K562 (cell line): ENCODE data around the gene DEGS2. TPM values are rescaled to one million over a fixed set of nuclear protein-coding genes. Genes with fewer than 3 reads are reported as not detected.

Experiments
- ATAC-seq: fragments of 200-7000 bp; cut with Tn5 transposase; 3 replicates; pipeline ENCODE4 v1.9.1; 2020; ENCODE audit warnings: moderate library complexity
- BruUV-seq: library from RNA; stranded (reverse); fragments of 400-500 nt; replicated peaks from 2 replicates; lab custom pipeline; 2021; lab: Mats Ljungman, UMichigan
- CTCF ChIA-PET: fragments of 300-600 bp; formaldehyde crosslinking; extraction: SDS; loops from one replicate; lab custom pipeline; 2021; ENCODE audit warnings: low intra/inter-chr PET ratio; lab: Yijun Ruan, JAX
- POLR2A ChIA-PET: fragments of 300-600, 350-650 bp; sonication (Branson Sonifier 250); formaldehyde crosslinking; extraction: SDS; loops from one replicate; lab custom pipeline; 2021; ENCODE audit warnings: antibody characterized with exemption, inconsistent platforms; lab: Yijun Ruan, JAX
- DNase-seq, 4 experiments: peaks; one replicate each; pipeline versions ENCODE4 v3.0.0 to v3.0.0-alpha.2; 2011 to 2018; ENCODE audit warnings: low spot score in 3 of 4, mixed read lengths in 3 of 4; ENCODE audit errors: extremely low read depth in 1 of 4
- FAIRE-seq: peaks from 2 replicates; lab custom pipeline; 2011; peaks lifted over from hg19 to GRCh38; lab: Jason Lieb, UNC
- H2AFZ ChIP-seq: 2 replicates; pipeline ENCODE4 v1.6.0; 2011; ENCODE audit warnings: low read depth, low read length, control low read depth, inconsistent platforms
- H3K27ac ChIP-seq: fragments of 200-600 bp; 3 replicates; pipeline ENCODE4 v1.8.0; 2011; ENCODE audit warnings: low read depth, mild to moderate bottlenecking, control low read depth, inconsistent platforms, low read length, moderate library complexity, mixed read lengths; ENCODE audit errors: extremely low read depth
- H3K27me3 ChIP-seq, 2 experiments: fragments of 300-600 bp in 1 of 2; 2 replicates in 1 of 2; 3 replicates in 1 of 2; pipeline versions ENCODE4 v1.6.0 to v1.8.0; 2011; ENCODE audit warnings: inconsistent platforms in 2 of 2, low read length in 2 of 2, mild to moderate bottlenecking in 1 of 2, mixed read lengths in 1 of 2, moderate library complexity in 1 of 2; ENCODE audit not compliant: control insufficient read depth in 2 of 2, insufficient read depth in 2 of 2
- H3K36me3 ChIP-seq: fragments of 300-600 bp; 3 replicates; pipeline ENCODE4 v1.8.0; 2011; ENCODE audit warnings: mild to moderate bottlenecking, low read length, inconsistent platforms; ENCODE audit not compliant: control insufficient read depth, insufficient read depth
- H3K4me1 ChIP-seq, 2 experiments: fragments of 200-600 bp in 1 of 2; replicated peaks in 1 of 2; 2 replicates in 1 of 2; 3 replicates in 1 of 2; pipeline versions ENCODE4 v1.5.1 to v1.8.0; 2011; ENCODE audit warnings: inconsistent platforms in 2 of 2, low read length in 2 of 2, mild to moderate bottlenecking in 1 of 2, mixed read lengths in 1 of 2, moderate library complexity in 1 of 2; ENCODE audit not compliant: control insufficient read depth in 2 of 2, insufficient read depth in 2 of 2
- H3K4me2 ChIP-seq: 2 replicates; pipeline ENCODE4 v1.6.1; 2011; ENCODE audit warnings: low read length, control low read depth, inconsistent platforms, mixed read lengths; ENCODE audit not compliant: insufficient read depth
- H3K4me3 ChIP-seq: fragments of 200-600 bp; sonication (generic), shearing (Covaris generic); 2 replicates; pipeline ENCODE4 v1.5.1; 2016; ENCODE audit warnings: control low read depth, inconsistent platforms
- H3K79me2 ChIP-seq: fragments of 200-600 bp; 3 replicates; pipeline ENCODE4 v1.8.0; 2011; ENCODE audit warnings: low read length, inconsistent platforms; ENCODE audit not compliant: control insufficient read depth, insufficient read depth
- H3K9ac ChIP-seq, 2 experiments: 2 replicates each; pipeline versions ENCODE4 v1.6.0 to v1.6.1; 2011; ENCODE audit warnings: low read depth in 2 of 2, low read length in 2 of 2, control low read depth in 1 of 2, inconsistent platforms in 1 of 2, mild to moderate bottlenecking in 1 of 2, mixed read lengths in 1 of 2; ENCODE audit not compliant: insufficient read depth in 1 of 2
- H3K9me1 ChIP-seq: one replicate; pipeline ENCODE4 v1.6.0; 2011; ENCODE audit warnings: inconsistent platforms, mild to moderate bottlenecking, low read length, moderate library complexity; ENCODE audit not compliant: control insufficient read depth, insufficient read depth
- H3K9me3 ChIP-seq: replicated peaks from 2 replicates; pipeline ENCODE4 v1.5.1; 2011; ENCODE audit warnings: low read depth, low read length, inconsistent platforms; ENCODE audit not compliant: control insufficient read depth, insufficient read depth
- H4K20me1 ChIP-seq: replicated peaks from 2 replicates; pipeline ENCODE4 v1.6.1; 2011; ENCODE audit warnings: low read length, inconsistent platforms, mixed read lengths; ENCODE audit not compliant: control insufficient read depth, insufficient read depth
- CBFB ChIP-seq: sonication (generic); formaldehyde crosslinking; IDR thresholded peaks from 2 replicates; pipeline ENCODE4 v1.4.0; 2020; ENCODE audit warnings: mild to moderate bottlenecking, missing genetic modification reagents
- CBX2 ChIP-seq: fragments of 200-600 bp; sonication (generic); IDR thresholded peaks from one replicate; pipeline ENCODE4 v1.6.1; 2012; ENCODE audit warnings: mild to moderate bottlenecking, low read length, inconsistent platforms; ENCODE audit not compliant: insufficient read depth, poor library complexity, severe bottlenecking
- CBX3 ChIP-seq, 2 experiments: IDR thresholded peaks; 1 replicate in 1 of 2; 2 replicates in 1 of 2; pipeline ENCODE4 v1.6.1; 2012; ENCODE audit warnings: inconsistent platforms in 2 of 2, low read length in 2 of 2, borderline replicate concordance in 1 of 2, control low read depth in 1 of 2
- CTCFL ChIP-seq: IDR thresholded peaks from 2 replicates; pipeline ENCODE4 v1.6.1; 2011; ENCODE audit warnings: borderline replicate concordance, low read depth, mild to moderate bottlenecking, moderate library complexity, low read length; ENCODE audit not compliant: insufficient read depth, poor library complexity, severe bottlenecking
- DPF2 ChIP-seq: fragments of 450-650 bp; IDR thresholded peaks from 2 replicates; pipeline ENCODE4 v1.6.1; 2016
- GTF2B ChIP-seq: IDR thresholded peaks from 2 replicates; pipeline ENCODE4 v1.6.1; 2011; ENCODE audit not compliant: insufficient read length; ENCODE audit errors: extremely low read depth
- HMBOX1 ChIP-seq: sonication (generic); IDR thresholded peaks from 2 replicates; pipeline ENCODE4 v1.6.1; 2016
- HMG20B ChIP-seq: fragments of 250-450 bp; sonication (Bioruptor Pico); IDR thresholded peaks from 2 replicates; pipeline ENCODE4 v1.5.0; 2021; ENCODE audit warnings: mild to moderate bottlenecking
- LARP7 ChIP-seq: fragments of 450-650 bp; IDR thresholded peaks from 2 replicates; pipeline ENCODE4 v1.6.1; 2016
- MAFF ChIP-seq: IDR thresholded peaks from 2 replicates; pipeline ENCODE4 v1.6.1; 2012; ENCODE audit warnings: low read length, improper control_type of control experiment
- PHF21A ChIP-seq: fragments of 450-650 bp; IDR thresholded peaks from 2 replicates; pipeline ENCODE4 v1.6.1; 2017; ENCODE audit warnings: low read depth, borderline replicate concordance
- PHF8 ChIP-seq: fragments of 200-600 bp; sonication (generic); IDR thresholded peaks from 2 replicates; pipeline ENCODE4 v1.6.1; 2012; ENCODE audit warnings: mixed run types, mild to moderate bottlenecking, inconsistent platforms, low read length, moderate library complexity, borderline replicate concordance
- SPI1 ChIP-seq: IDR thresholded peaks from 2 replicates; pipeline ENCODE4 v1.6.1; 2011; ENCODE audit warnings: low read depth, low read length, control low read depth, borderline replicate concordance
- TCF7L2 ChIP-seq: fragments of 150-350 bp; IDR thresholded peaks from 2 replicates; pipeline ENCODE4 v1.6.1; 2016; ENCODE audit warnings: low read depth, mild to moderate bottlenecking, low read length, moderate library complexity
- TEAD2 ChIP-seq: fragments of 450-650 bp; IDR thresholded peaks from 2 replicates; pipeline ENCODE4 v1.6.1; 2016; ENCODE audit warnings: missing genetic modification characterization, control low read depth, missing compliant biosample characterization
- XRCC3 ChIP-seq: fragments of 450-650 bp; IDR thresholded peaks from 2 replicates; pipeline ENCODE4 v1.6.1; 2017; ENCODE audit warnings: mild to moderate bottlenecking, moderate library complexity
- ZBTB7A ChIP-seq: IDR thresholded peaks from 2 replicates; pipeline ENCODE4 v1.6.1; 2011; ENCODE audit warnings: low read depth, mild to moderate bottlenecking, low read length, moderate library complexity, borderline replicate concordance; ENCODE audit not compliant: control insufficient read depth
- ZNF134 ChIP-seq: fragments of 250-450 bp; sonication (Bioruptor Pico); conservative IDR thresholded peaks from 2 replicates; pipeline ENCODE4 v1.4.0; 2020
- WGBS: fragments of 100-300 bp; shearing (Covaris generic); methylation state at CpG from one replicate; pipeline ENCODE4 v1.1.6; 2016; ENCODE audit warnings: low coverage, mixed read lengths; ENCODE audit not compliant: insufficient coverage; ENCODE audit errors: missing lambda C conversion rate; 5-methylcytosine and 5-hydroxymethylcytosine counted together
- in situ Hi-C: fragments of 300-500 bp; cut with MboI; formaldehyde crosslinking; loops from 4 replicates; pipeline ENCODE4 v1.15.0; 2018; ENCODE audit warnings: inconsistent platforms, mixed read lengths
- intact Hi-C: fragments of 100-400 bp; cut with micrococcal nuclease; formaldehyde crosslinking; loops from 2 replicates; pipeline ENCODE4 v1.14.2; 2022
- polyA plus RNA-seq, 8 experiments: library from polyadenylated mRNA; depleted of rRNA in 4 of 8; stranded (reverse) in 5 of 8; unstranded in 3 of 8; fragments of >200 nt; fragmentation: Nextera tagmentation in 2 of 8; fragmentation: Illumina TruSeq in 1 of 8; extraction: Ambion mirVana in 2 of 8; extraction: Trizol in 1 of 8; gene quantifications; 2 replicates each; pipeline versions ENCODE4 v1.2.1 to v1.2.3, GENCODE V29; 2011 to 2014; ENCODE audit warnings: inconsistent platforms in 1 of 8, missing spikeins in 1 of 8
- total RNA-seq, 7 experiments: library from RNA; depleted of rRNA in 6 of 7; stranded (reverse); fragments of >200 nt in 6 of 7; fragmentation: Illumina TruSeq in 2 of 7; extraction: Trizol in 2 of 7; gene quantifications; 2 replicates each; pipeline versions ENCODE4 v1.2.1 to v1.2.3, GENCODE V29; 2011 to 2021; ENCODE audit warnings: low replicate concordance in 1 of 7

DEGS2 gene
- total and polyA plus RNA-seq, 9 of the 15 experiments (the other 6 are each of a cell fraction or from before 2014, with no cell fraction given) = 0.22 to 2.9 (median 0.70) TPM

- ChIA-PET CTCF (no interaction called here), POLR2A (no interaction called here)
- H3K36me3 ChIP-seq = no peaks in the 10 kb centered on the region
- no peak overlapping the region for H3K4me3 ChIP-seq
- no peak overlapping the region for H2AFZ ChIP-seq
- H3K79me2 ChIP-seq = no peaks in the 10 kb centered on the region
- H3K27me3 ChIP-seq = no peaks in the 10 kb centered on the region
- H3K9me1 ChIP-seq = no peaks in the 10 kb centered on the region
- H3K9ac ChIP-seq = peak overlapping the region in 1 of 2 experiments; percentile 30; a peak in 1 of 4 replicates
- no peaks in the 10 kb centered on the region for H4K20me1 ChIP-seq
- peak; percentile 30 to 50 (median 42) for DNase-seq
- no peaks in the 10 kb centered on the region for H3K9me3 ChIP-seq
- peak overlapping the region; percentile 14; the same call in 1 of the 2 replicates for H3K4me2 ChIP-seq
- in situ Hi-C loops (no loop called here), intact Hi-C loops (no loop called here)
- ATAC-seq = no peak; the same call in 2 of the 3 replicates
- WGBS = 14% methylated on average over 1 of the region's 1 CpG
- FAIRE-seq = peak; percentile 79
- H3K27ac ChIP-seq = peak overlapping the region; percentile 54; the same call in 2 of the 3 replicates
- BruUV-seq = no TSS peak
- H3K4me1 ChIP-seq = peaks cover 6 to 32% of the 10 kb centered on the region in 2 experiments; a peak in 2 of 5 replicates
- TF ChIP-seq CBX2 (no peak), CBX3 (IDR thresholded peaks at IDR 0.05; ENCODE audit: borderline replicate concordance in 1 of 2, low read length in 2 of 2) (no peak), PHF8 (no peak), MAFF (no peak), CBFB (CRISPR knock-in tag) (no peak), LARP7 (no peak), GTF2B (no peak), ZNF134 (no peak), TEAD2 (tag) (no peak), HMBOX1 (no peak), XRCC3 (no peak), TCF7L2 (no peak), DPF2 (0 out of 2 replicates have a peak, but pooled peaks have one; percentile 15), PHF21A (no peak), ZBTB7A (0 out of 2 replicates have a peak, but pooled peaks have one; percentile 29), CTCFL (no peak), HMG20B (CRISPR knock-in tag) (no peak), SPI1 (peak; percentile 89)
Observed at GRCh38 chr14:100168506-100168905, 9.1 kb upstream of the DEGS2 start.
